Activated naive CD8-positive, alpha-beta T cell treated with anti-CD3 and anti-CD28 coated beads for 36 hours (primary cell): ENCODE results near the gene NUCKS1. TPM values are rescaled to one million over a fixed set of nuclear protein-coding genes. Genes with fewer than 3 reads are reported as not detected.
A peak's percentile ranks its signal among the peaks of the same experiment; 100 is the strongest.

Experiments
- DNase-seq: peaks from one replicate; pipeline ENCODE4 v3.0.0; 2021
- H3K27ac Mint-ChIP-seq: one replicate; pipeline ENCODE4 v1.8.0; 2022; ENCODE audit warnings: mild to moderate bottlenecking, moderate library complexity, mixed read lengths
- H3K27me3 Mint-ChIP-seq: one replicate; pipeline ENCODE4 v1.8.0; 2022; ENCODE audit warnings: mild to moderate bottlenecking, mixed read lengths
- H3K36me3 Mint-ChIP-seq: one replicate; pipeline ENCODE4 v1.8.0; 2021; ENCODE audit warnings: mild to moderate bottlenecking, mixed read lengths
- H3K4me1 Mint-ChIP-seq: one replicate; pipeline ENCODE4 v1.8.0; 2021; ENCODE audit warnings: mixed read lengths
- H3K4me3 Mint-ChIP-seq: one replicate; pipeline ENCODE4 v1.8.0; 2022; ENCODE audit warnings: mild to moderate bottlenecking, moderate library complexity, mixed read lengths
- H3K9me3 Mint-ChIP-seq: one replicate; pipeline ENCODE4 v1.8.0; 2022; ENCODE audit warnings: mixed read lengths
- total RNA-seq, 2 experiments: library from RNA; stranded (reverse); gene quantifications; one replicate each; pipeline ENCODE4 v1.2.3, GENCODE V29; 2021

The NUCKS1 gene
- total RNA-seq, 2 experiments from 2014 or later = 174 TPM

DNA sequence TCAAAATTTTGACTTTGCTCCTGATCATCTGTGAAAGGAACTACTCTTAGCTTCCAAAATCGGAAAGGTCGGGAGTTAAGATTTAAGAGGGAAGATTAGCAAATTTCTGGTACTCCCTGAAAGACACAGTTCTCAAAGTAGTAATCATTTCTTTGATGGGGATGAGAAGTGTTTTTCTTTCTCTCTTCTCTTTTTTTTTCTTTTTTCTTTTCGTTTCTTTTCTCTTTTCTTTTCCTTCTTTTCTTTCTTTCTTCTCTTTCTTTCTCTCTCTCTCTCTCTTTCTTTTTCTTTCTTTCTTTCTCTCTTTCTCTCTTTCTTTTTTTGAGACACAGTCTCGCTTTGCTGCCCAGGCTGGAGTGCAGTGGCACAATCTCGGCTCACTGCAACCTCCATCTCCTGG lies 30.4 kb upstream of the NUCKS1 start:
- Mint-ChIP-seq H3K27me3 (no peaks in the 10 kb centered on the region), H3K4me3 (no peak overlapping the region), H3K9me3 (no peaks in the 10 kb centered on the region), H3K4me1 (peaks cover 21% of the 10 kb centered on the region), H3K27ac (no peak overlapping the region), H3K36me3 (no peaks in the 10 kb centered on the region)
- DNase-seq = no peak

DNA sequence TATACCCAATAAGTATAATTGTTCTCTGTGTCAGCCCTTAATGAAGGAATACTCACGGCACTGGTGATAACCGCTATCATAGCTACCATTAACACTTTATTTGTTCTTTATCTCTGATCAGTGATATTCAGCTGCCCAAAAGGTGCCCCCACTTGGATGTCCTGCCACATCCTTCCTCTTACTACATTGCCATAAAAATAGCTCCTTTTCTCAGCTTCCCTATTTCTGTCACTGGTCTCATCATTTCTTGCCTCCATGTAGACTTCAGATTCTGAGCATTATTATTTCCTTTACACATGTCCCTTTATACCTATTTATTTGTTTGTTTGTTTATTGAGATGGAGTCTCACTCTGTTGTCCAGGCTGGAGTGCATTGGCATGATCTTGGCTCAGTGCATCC lies 28.0 kb upstream of the NUCKS1 start:
- DNase-seq = no peak
- H3K9me3 Mint-ChIP-seq = no peaks in the 10 kb centered on the region
- H3K27ac Mint-ChIP-seq = no peak overlapping the region
- H3K4me3 Mint-ChIP-seq = no peak overlapping the region
- peaks cover 3% of the 10 kb centered on the region for H3K36me3 Mint-ChIP-seq
- peaks cover 32% of the 10 kb centered on the region for H3K4me1 Mint-ChIP-seq
- no peaks in the 10 kb centered on the region for H3K27me3 Mint-ChIP-seq

GRCh38 chr1:205775717-205776056 lies 25.7 kb upstream of the NUCKS1 start:
- Mint-ChIP-seq H3K27ac (peak overlapping the region; percentile 89), H3K4me3 (peak overlapping the region; percentile 90), H3K9me3 (no peaks in the 10 kb centered on the region), H3K36me3 (peaks cover 14% of the 10 kb centered on the region), H3K4me1 (peaks cover 45% of the 10 kb centered on the region), H3K27me3 (no peaks in the 10 kb centered on the region)
- DNase-seq = no peak

DNA sequence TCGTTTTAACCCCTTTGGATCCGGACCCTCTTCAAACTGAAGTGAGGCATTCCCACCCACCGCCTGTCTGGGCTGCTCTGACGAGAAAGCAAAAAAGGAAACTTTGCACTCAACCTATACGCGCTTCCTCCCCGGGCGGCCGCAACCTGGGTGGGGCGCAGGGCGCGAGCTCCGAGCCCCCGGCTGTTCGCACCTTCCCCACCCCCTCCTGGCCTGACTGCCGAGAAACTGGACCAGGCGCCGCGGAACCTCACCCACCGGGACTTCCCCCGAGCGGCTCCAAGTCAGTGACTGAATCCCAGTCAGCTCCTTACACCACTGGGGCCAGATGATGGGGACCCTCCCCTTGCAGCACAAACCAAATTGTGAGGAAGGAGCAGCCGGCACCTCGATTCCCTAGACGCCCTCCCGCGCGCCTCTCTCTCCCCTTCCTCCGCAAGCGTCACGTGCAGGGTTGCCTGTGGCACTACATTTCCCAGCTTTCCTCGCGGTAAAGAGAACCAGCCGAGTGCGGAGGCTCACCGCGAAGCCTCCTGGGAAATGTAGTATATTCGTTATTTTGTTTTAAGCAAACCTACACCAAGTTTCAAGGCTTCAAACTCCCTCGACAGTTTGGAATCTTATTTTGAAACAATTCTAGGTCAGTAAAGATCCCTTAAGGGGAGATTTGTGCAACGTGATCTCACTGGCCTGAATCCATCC lies 25.2 kb upstream of the NUCKS1 start, which contains the start of gene RAB29:
Gene RAB29, minus strand, starts transcription at position 468 of the 702 bp plus-strand sequence. CDS start 526 bp downstream, outside the sequence.
- H3K4me3 Mint-ChIP-seq = peak within 1 kb of the TSS; percentile 90
- peaks cover 50% of the 10 kb centered on the region for H3K4me1 Mint-ChIP-seq
- peak; percentile 85 for DNase-seq

DNA sequence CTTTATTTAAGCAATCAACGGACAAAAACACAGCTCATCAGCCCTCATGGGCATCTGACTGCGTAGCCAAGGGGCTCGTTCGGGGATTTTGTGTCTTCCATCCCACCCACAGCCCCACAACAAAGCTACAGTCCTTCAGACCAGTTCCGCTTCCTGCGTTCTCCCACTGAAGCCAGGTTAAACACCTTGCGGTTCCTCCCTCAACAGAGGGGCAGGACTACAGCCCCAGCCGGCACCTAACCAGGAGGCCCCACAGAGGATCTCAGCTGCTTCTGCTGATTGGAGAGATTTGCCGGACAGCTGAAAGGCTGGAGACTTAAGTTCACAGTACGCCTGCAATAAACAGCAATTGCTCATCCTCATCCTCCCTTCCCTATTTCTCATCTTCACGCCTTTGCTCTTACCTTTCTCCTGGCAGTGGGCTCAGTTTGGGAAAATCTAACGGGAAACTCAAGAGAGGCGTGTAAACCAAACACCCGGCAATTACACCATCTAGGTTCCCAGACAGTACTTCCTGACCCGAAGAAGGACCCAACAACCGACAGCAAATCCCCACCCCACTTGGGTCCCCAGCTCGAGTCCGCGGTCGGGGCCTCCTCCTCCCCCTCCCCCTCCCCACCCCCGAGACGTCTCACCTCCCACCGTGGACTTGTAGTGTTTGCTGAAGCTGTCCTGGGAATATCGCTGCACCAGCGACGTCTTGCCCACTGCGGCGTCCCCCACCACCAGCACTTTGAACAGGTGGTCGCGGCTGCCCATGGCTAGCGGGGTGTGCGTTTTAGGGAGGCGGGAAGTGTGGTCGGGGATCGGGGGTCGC lies 24.4 kb upstream of the NUCKS1 start:
- peaks cover 52% of the 10 kb centered on the region for H3K4me1 Mint-ChIP-seq
- H3K27me3 Mint-ChIP-seq = no peaks in the 10 kb centered on the region
- peak overlapping the region; percentile 90 for H3K4me3 Mint-ChIP-seq
- peak; percentile 68 for DNase-seq
- H3K36me3 Mint-ChIP-seq = peaks cover 25% of the 10 kb centered on the region
- H3K27ac Mint-ChIP-seq = peak overlapping the region; percentile 89
- H3K9me3 Mint-ChIP-seq = no peaks in the 10 kb centered on the region

More for the DNA sequence above, 25.2 kb upstream of the NUCKS1 start, which contains the start of gene RAB29:
- H3K9me3 Mint-ChIP-seq = no peaks in the 10 kb centered on the region
- peaks cover 19% of the 10 kb centered on the region for H3K36me3 Mint-ChIP-seq
- peak within 1 kb of the TSS; percentile 89 for H3K27ac Mint-ChIP-seq
- no peaks in the 10 kb centered on the region for H3K27me3 Mint-ChIP-seq

GRCh38 chr1:205772607-205773032 lies 22.6 kb upstream of the NUCKS1 start:
- no peaks in the 10 kb centered on the region for H3K9me3 Mint-ChIP-seq
- DNase-seq = peak; percentile 18
- peak overlapping the region; percentile 90 for H3K4me3 Mint-ChIP-seq
- H3K4me1 Mint-ChIP-seq = peaks cover 52% of the 10 kb centered on the region
- H3K27me3 Mint-ChIP-seq = no peaks in the 10 kb centered on the region
- peak overlapping the region; percentile 80 for H3K27ac Mint-ChIP-seq
- peaks cover 31% of the 10 kb centered on the region for H3K36me3 Mint-ChIP-seq

DNA sequence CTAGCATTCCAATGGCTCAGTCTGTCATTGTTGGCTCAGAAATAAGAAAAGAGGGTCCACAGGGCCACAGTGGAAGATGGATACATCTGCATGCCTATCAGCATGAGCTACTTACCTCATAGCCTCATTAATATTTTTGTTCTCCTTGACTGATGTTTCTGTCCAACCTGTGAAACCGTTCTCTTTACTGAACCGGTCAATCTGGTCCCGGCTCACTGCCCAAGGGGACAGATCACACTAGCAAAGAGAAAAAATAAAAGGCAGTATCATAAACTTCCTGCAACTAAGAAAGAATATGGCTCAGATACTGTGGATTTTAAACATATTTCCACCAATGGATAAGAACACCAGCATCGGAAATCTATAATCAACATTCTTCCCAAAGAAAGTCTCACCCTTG lies 20.6 kb upstream of the NUCKS1 start:
- Mint-ChIP-seq H3K4me1 (peaks cover 51% of the 10 kb centered on the region), H3K36me3 (peaks cover 40% of the 10 kb centered on the region), H3K27ac (peak overlapping the region; percentile 16), H3K27me3 (no peaks in the 10 kb centered on the region), H3K9me3 (no peaks in the 10 kb centered on the region), H3K4me3 (no peak overlapping the region)
- DNase-seq = no peak

GRCh38 chr1:205769641-205770365 lies 19.8 kb upstream of the NUCKS1 start:
- peaks cover 49% of the 10 kb centered on the region for H3K4me1 Mint-ChIP-seq
- peaks cover 40% of the 10 kb centered on the region for H3K36me3 Mint-ChIP-seq
- H3K9me3 Mint-ChIP-seq = no peaks in the 10 kb centered on the region
- H3K4me3 Mint-ChIP-seq = no peak overlapping the region
- no peak for DNase-seq
- H3K27ac Mint-ChIP-seq = no peak overlapping the region
- H3K27me3 Mint-ChIP-seq = no peaks in the 10 kb centered on the region

- H3K36me3 Mint-ChIP-seq = peaks cover 35% of the 10 kb centered on the region
- H3K27ac Mint-ChIP-seq = no peak overlapping the region
- no peak for DNase-seq
- peaks cover 41% of the 10 kb centered on the region for H3K4me1 Mint-ChIP-seq
- no peak overlapping the region for H3K4me3 Mint-ChIP-seq
- no peaks in the 10 kb centered on the region for H3K9me3 Mint-ChIP-seq
- no peaks in the 10 kb centered on the region for H3K27me3 Mint-ChIP-seq
Measured at GRCh38 chr1:205767248-205767647, 17.3 kb upstream of the NUCKS1 start.

GRCh38 chr1:205766570-205766969 lies 16.6 kb upstream of the NUCKS1 start:
- H3K4me1 Mint-ChIP-seq = peaks cover 34% of the 10 kb centered on the region
- DNase-seq = no peak
- H3K27ac Mint-ChIP-seq = no peak overlapping the region
- H3K27me3 Mint-ChIP-seq = no peaks in the 10 kb centered on the region
- H3K36me3 Mint-ChIP-seq = peaks cover 33% of the 10 kb centered on the region
- H3K9me3 Mint-ChIP-seq = no peaks in the 10 kb centered on the region
- H3K4me3 Mint-ChIP-seq = no peak overlapping the region

DNA sequence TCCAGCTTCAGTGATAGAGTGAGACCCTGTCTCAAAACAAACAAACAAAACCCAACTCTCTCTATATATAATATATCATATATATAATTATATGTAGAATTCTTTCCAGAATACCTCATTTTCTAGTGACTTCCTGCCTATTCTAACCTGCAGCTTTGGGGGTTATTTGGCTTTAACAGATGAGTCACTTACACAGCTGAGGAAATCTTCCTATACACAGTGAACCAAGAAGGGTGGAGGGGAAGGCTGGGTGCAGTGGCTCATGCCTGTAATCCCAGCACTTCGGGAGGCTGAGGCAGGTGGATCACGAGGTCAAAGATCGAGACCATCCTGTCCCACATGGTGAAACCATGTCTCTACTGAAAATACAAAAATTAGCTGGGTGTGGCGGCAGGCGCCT lies 16.1 kb upstream of the NUCKS1 start:
- Mint-ChIP-seq H3K9me3 (no peaks in the 10 kb centered on the region), H3K27ac (peak overlapping the region; percentile 44), H3K27me3 (no peaks in the 10 kb centered on the region), H3K4me3 (peak overlapping the region; percentile 36), H3K4me1 (peaks cover 30% of the 10 kb centered on the region), H3K36me3 (peaks cover 29% of the 10 kb centered on the region)
- DNase-seq = no peak

- Mint-ChIP-seq H3K27me3 (no peaks in the 10 kb centered on the region), H3K4me3 (no peak overlapping the region), H3K27ac (no peak overlapping the region)
Measured at GRCh38 chr1:205764578-205764977, 14.6 kb upstream of the NUCKS1 start.

GRCh38 chr1:205763980-205764379 lies 14.0 kb upstream of the NUCKS1 start:
- Mint-ChIP-seq H3K36me3 (peaks cover 12% of the 10 kb centered on the region), H3K27me3 (no peaks in the 10 kb centered on the region), H3K4me1 (peaks cover 20% of the 10 kb centered on the region), H3K27ac (no peak overlapping the region), H3K4me3 (no peak overlapping the region), H3K9me3 (no peaks in the 10 kb centered on the region)
- no peak for DNase-seq

More at GRCh38 chr1:205764578-205764977, 14.6 kb upstream of the NUCKS1 start:
- H3K4me1 Mint-ChIP-seq = peaks cover 20% of the 10 kb centered on the region
- DNase-seq = no peak
- H3K9me3 Mint-ChIP-seq = no peaks in the 10 kb centered on the region
- H3K36me3 Mint-ChIP-seq = peaks cover 16% of the 10 kb centered on the region

DNA sequence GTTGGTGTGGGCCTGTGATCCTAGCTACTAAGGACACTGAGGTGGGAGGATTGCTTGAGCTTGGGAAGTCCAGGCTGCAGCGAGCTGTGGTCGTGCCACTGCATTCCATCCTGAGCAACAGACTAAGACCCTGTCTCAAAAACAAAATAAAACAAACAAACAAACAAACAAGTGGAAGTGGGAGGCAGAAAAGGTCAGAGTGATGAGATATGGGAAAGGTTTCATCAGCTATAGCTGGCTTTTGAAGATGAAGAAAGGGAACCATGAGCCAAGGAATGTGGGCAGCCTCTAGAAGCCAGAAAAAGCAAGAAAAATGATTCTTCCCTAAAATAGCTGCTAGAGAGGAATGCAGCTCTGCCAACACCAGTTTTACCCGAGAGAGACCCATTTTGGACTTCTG lies 10.6 kb upstream of the NUCKS1 start:
- H3K4me1 Mint-ChIP-seq = peaks cover 12% of the 10 kb centered on the region
- no peaks in the 10 kb centered on the region for H3K36me3 Mint-ChIP-seq
- no peak overlapping the region for H3K4me3 Mint-ChIP-seq

DNA sequence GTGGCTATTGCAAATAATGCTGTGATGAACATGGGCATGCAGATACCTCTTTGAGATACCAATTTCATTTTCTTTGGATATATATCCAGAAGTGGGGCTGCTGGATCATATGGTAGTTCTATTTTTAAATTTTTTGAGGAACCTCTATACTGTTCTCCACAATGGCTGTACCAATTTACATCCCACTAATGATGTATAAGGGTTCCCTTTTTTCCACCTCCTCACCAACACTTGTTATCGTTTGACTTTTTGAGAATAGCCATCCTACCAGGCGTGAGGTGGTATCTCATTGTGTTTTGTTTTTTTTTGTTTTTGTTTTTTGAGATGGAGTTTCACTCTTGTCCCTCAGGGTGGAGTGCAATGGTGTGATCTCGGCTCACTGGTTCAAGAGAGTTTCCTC lies 6.6 kb upstream of the NUCKS1 start:
- no peak for DNase-seq
- H3K4me3 Mint-ChIP-seq = no peak overlapping the region
- H3K27me3 Mint-ChIP-seq = no peaks in the 10 kb centered on the region
- H3K27ac Mint-ChIP-seq = no peak overlapping the region
- H3K4me1 Mint-ChIP-seq = no peaks in the 10 kb centered on the region
- H3K36me3 Mint-ChIP-seq = no peaks in the 10 kb centered on the region
- no peaks in the 10 kb centered on the region for H3K9me3 Mint-ChIP-seq

More for the DNA sequence above, 10.6 kb upstream of the NUCKS1 start:
- DNase-seq = no peak
- Mint-ChIP-seq H3K27me3 (no peaks in the 10 kb centered on the region), H3K9me3 (no peaks in the 10 kb centered on the region), H3K27ac (no peak overlapping the region)
